GM23248 (cell line): ENCODE results near the gene DPAGT1. TPM values are rescaled to one million over a fixed set of nuclear protein-coding genes. Genes with fewer than 3 reads are reported as not detected.

ENCODE experiments used
- DNase-seq: peaks from one replicate; pipeline ENCODE4 v3.0.0-alpha.2; 2015
- H2AFZ ChIP-seq: fragments of 200-600 bp; sonication (generic); 2 replicates; pipeline ENCODE4 v1.6.1; 2016; ENCODE audit warnings: antibody characterized with exemption
- H3F3A ChIP-seq: fragments of 200-600 bp; sonication (generic); 2 replicates; pipeline ENCODE4 v1.6.1; 2016; ENCODE audit warnings: mild to moderate bottlenecking, antibody characterized with exemption, mixed run types; ENCODE audit not compliant: insufficient read depth
- H3K27ac ChIP-seq: fragments of 200-600 bp; sonication (generic); 2 replicates; pipeline ENCODE4 v1.5.1; 2016; ENCODE audit warnings: mild to moderate bottlenecking
- H3K27me3 ChIP-seq: fragments of 200-600 bp; sonication (generic); replicated peaks from 2 replicates; pipeline ENCODE4 v1.6.1; 2016; ENCODE audit warnings: mild to moderate bottlenecking; ENCODE audit not compliant: insufficient read depth
- H3K36me3 ChIP-seq: fragments of 200-600 bp; sonication (generic); 2 replicates; pipeline ENCODE4 v1.6.1; 2016; ENCODE audit warnings: low read depth, mild to moderate bottlenecking
- H3K4me1 ChIP-seq: fragments of 200-600 bp; sonication (generic); 2 replicates; pipeline ENCODE4 v1.6.1; 2016; ENCODE audit warnings: mild to moderate bottlenecking; ENCODE audit not compliant: insufficient read depth
- H3K4me2 ChIP-seq: fragments of 200-600 bp; sonication (generic); one replicate; pipeline ENCODE4 v1.6.1; 2016; ENCODE audit warnings: mild to moderate bottlenecking; ENCODE audit not compliant: unreplicated experiment
- H3K4me3 ChIP-seq: fragments of 200-600 bp; sonication (generic); 2 replicates; pipeline ENCODE4 v1.5.1; 2016; ENCODE audit warnings: mild to moderate bottlenecking
- H3K79me2 ChIP-seq: fragments of 200-600 bp; sonication (generic); 2 replicates; pipeline ENCODE4 v1.6.1; 2016; ENCODE audit warnings: mild to moderate bottlenecking; ENCODE audit not compliant: insufficient read depth
- H3K9ac ChIP-seq: fragments of 200-600 bp; sonication (generic); 2 replicates; pipeline ENCODE4 v1.6.1; 2016; ENCODE audit warnings: mild to moderate bottlenecking
- H3K9me2 ChIP-seq: fragments of 200-600 bp; sonication (generic); 2 replicates; pipeline ENCODE4 v1.6.1; 2016; ENCODE audit warnings: mixed run types, mild to moderate bottlenecking, moderate library complexity; ENCODE audit not compliant: insufficient read depth
- H3K9me3 ChIP-seq: fragments of 200-600 bp; sonication (generic); one replicate; pipeline ENCODE4 v1.6.1; 2017; ENCODE audit warnings: low read depth
- H4K20me1 ChIP-seq: fragments of 200-600 bp; sonication (generic); 2 replicates; pipeline ENCODE4 v1.6.0; 2016; ENCODE audit not compliant: insufficient read depth
- EZH2 ChIP-seq: fragments of 200-600 bp; sonication (generic); IDR thresholded peaks from 2 replicates; pipeline ENCODE4 v1.6.1; 2018; ENCODE audit warnings: antibody characterized with exemption, mild to moderate bottlenecking; ENCODE audit not compliant: insufficient read depth, poor library complexity, severe bottlenecking
- EZH2phosphoT487 ChIP-seq: fragments of 200-600 bp; sonication (generic); IDR thresholded peaks from 2 replicates; pipeline ENCODE4 v1.6.1; 2018; ENCODE audit warnings: antibody characterized with exemption, moderate library complexity, mild to moderate bottlenecking, low read depth; ENCODE audit not compliant: insufficient read depth
- WGBS, 2 experiments: methylation state at CpG; one replicate each; pipeline ENCODE4 v1.1.6; 2015 to 2017; ENCODE audit warnings: low lambda C conversion rate in 2 of 2, low coverage in 1 of 2; ENCODE audit errors: missing lambda C conversion rate in 2 of 2; 5-methylcytosine and 5-hydroxymethylcytosine counted together
- in situ Hi-C: fragments of 300-500 bp; cut with MboI; formaldehyde crosslinking; loops from 2 replicates; pipeline ENCODE4 v1.15.0; 2020
- polyA plus RNA-seq: library from polyadenylated mRNA; unstranded; fragments of >200 nt; fragmentation: Nextera tagmentation; extraction: Ambion mirVana; gene quantifications from 2 replicates; pipeline ENCODE4 v1.2.1, GENCODE V29; 2016
- total RNA-seq: library from RNA; depleted of rRNA; stranded (reverse); fragments of >200 nt; shearing (Covaris generic); gene quantifications from 2 replicates; pipeline ENCODE4 v1.2.3, GENCODE V29; 2014; rRNA removed

The DPAGT1 gene
- total and polyA plus RNA-seq, 2 experiments from 2014 or later, result 30.0 to 73.6 TPM

- Histone ChIP-seq H2AFZ (no peak overlapping the region), H3K27me3 (no peaks in the 10 kb centered on the region), H3K4me3 (no peak overlapping the region), H3K27ac (no peak overlapping the region), H3K9ac (no peak overlapping the region), H3K9me3 (no peaks in the 10 kb centered on the region), H3K36me3 (peaks cover 29% of the 10 kb centered on the region), H4K20me1 (no peaks in the 10 kb centered on the region), H3K4me1 (no peaks in the 10 kb centered on the region), H3K79me2 (no peaks in the 10 kb centered on the region), H3K4me2 (no peak overlapping the region), H3K9me2 (no peaks in the 10 kb centered on the region), H3F3A (peaks cover 21% of the 10 kb centered on the region; the same call in 1 of the 2 replicates)
- 95 to 98% methylated on average over 6 of the region's 6 CpGs for WGBS, 2 experiments
- TF ChIP-seq EZH2phosphoT487, result no peak
- TF ChIP-seq EZH2, result no peak
- in situ Hi-C loops, result no loop called here
- no peak for DNase-seq
Measured at GRCh38 chr11:119047205-119047604, 54.4 kb downstream of the DPAGT1 start.

Other genes starting within 250 kb of the DPAGT1 start
- not detected in 2 replicates for gene CXCR5, start 218.0 kb downstream of the DPAGT1 start, total RNA-seq
- not detected in 2 replicates for gene CXCR5, start 218.0 kb downstream of the DPAGT1 start, polyA plus RNA-seq
- 13.9 and 17.6 TPM in 2 replicates for gene BCL9L, start 175.9 kb downstream of the DPAGT1 start, total RNA-seq
- 7.2 TPM in 2 replicates for gene BCL9L, start 175.9 kb downstream of the DPAGT1 start, polyA plus RNA-seq
- not detected in 2 replicates for gene UPK2, start 145.6 kb downstream of the DPAGT1 start, total RNA-seq
- 0.27 and 0.28 TPM in 2 replicates for gene UPK2, start 145.6 kb downstream of the DPAGT1 start, polyA plus RNA-seq
- gene FOXR1, start 130.1 kb downstream of the DPAGT1 start, total RNA-seq, result not detected in 2 replicates
- not detected in 2 replicates for gene FOXR1, start 130.1 kb downstream of the DPAGT1 start, polyA plus RNA-seq
- gene CENATAC, start 103.7 kb downstream of the DPAGT1 start, total RNA-seq, result 15.3 and 19.3 TPM in 2 replicates
- gene CENATAC, start 103.7 kb downstream of the DPAGT1 start, polyA plus RNA-seq, result 10.4 and 13.1 TPM in 2 replicates
- 653 and 1,103 TPM in 2 replicates for gene RPS25, start 83.5 kb downstream of the DPAGT1 start, total RNA-seq
- gene RPS25, start 83.5 kb downstream of the DPAGT1 start, polyA plus RNA-seq, result 1,202 and 1,239 TPM in 2 replicates
- 70.4 and 90.6 TPM in 2 replicates for gene TRAPPC4, start 83.1 kb downstream of the DPAGT1 start, total RNA-seq
- gene TRAPPC4, start 83.1 kb downstream of the DPAGT1 start, polyA plus RNA-seq, result 207 and 210 TPM in 2 replicates
- 11.1 and 13.7 TPM in 2 replicates for gene SLC37A4, start 71.0 kb downstream of the DPAGT1 start, total RNA-seq
- gene SLC37A4, start 71.0 kb downstream of the DPAGT1 start, polyA plus RNA-seq, result 7.8 and 7.9 TPM in 2 replicates
- gene HYOU1, start 44.6 kb downstream of the DPAGT1 start, total RNA-seq, result 85.4 and 97.0 TPM in 2 replicates
- gene HYOU1, start 44.6 kb downstream of the DPAGT1 start, polyA plus RNA-seq, result 56.3 and 58.5 TPM in 2 replicates
- 21.0 and 27.9 TPM in 2 replicates for gene VPS11, start 34.0 kb downstream of the DPAGT1 start, total RNA-seq
- gene VPS11, start 34.0 kb downstream of the DPAGT1 start, polyA plus RNA-seq, result 22.3 and 24.1 TPM in 2 replicates
- gene HMBS, start 17.0 kb downstream of the DPAGT1 start, total RNA-seq, result 5.1 and 8.5 TPM in 2 replicates
- 46.1 and 53.3 TPM in 2 replicates for gene HMBS, start 17.0 kb downstream of the DPAGT1 start, polyA plus RNA-seq
- gene C2CD2L, start 5.5 kb upstream of the DPAGT1 start, total RNA-seq, result 4.1 and 4.7 TPM in 2 replicates
- gene C2CD2L, start 5.5 kb upstream of the DPAGT1 start, polyA plus RNA-seq, result 2.6 and 3.1 TPM in 2 replicates
- 24.9 and 31.8 TPM in 2 replicates for gene HINFP, start 19.7 kb upstream of the DPAGT1 start, total RNA-seq
- gene HINFP, start 19.7 kb upstream of the DPAGT1 start, polyA plus RNA-seq, result 8.3 and 9.1 TPM in 2 replicates
- not detected in 2 replicates for gene ABCG4, start 47.2 kb upstream of the DPAGT1 start, total RNA-seq
- 0.06 and 0.14 TPM in 2 replicates for gene ABCG4, start 47.2 kb upstream of the DPAGT1 start, polyA plus RNA-seq
- 19.7 and 28.0 TPM in 2 replicates for gene NLRX1, start 66.9 kb upstream of the DPAGT1 start, total RNA-seq
- 13.4 and 13.8 TPM in 2 replicates for gene NLRX1, start 66.9 kb upstream of the DPAGT1 start, polyA plus RNA-seq
- gene NHERF4, start 83.6 kb upstream of the DPAGT1 start, total RNA-seq, result not detected in 2 replicates
- gene NHERF4, start 83.6 kb upstream of the DPAGT1 start, polyA plus RNA-seq, result not detected in 2 replicates
- 7.8 and 8.6 TPM in 2 replicates for gene CBL, start 104.5 kb upstream of the DPAGT1 start, total RNA-seq
- 5.0 and 5.8 TPM in 2 replicates for gene CBL, start 104.5 kb upstream of the DPAGT1 start, polyA plus RNA-seq
- 40.4 and 61.3 TPM in 2 replicates for gene MCAM, start 215.3 kb upstream of the DPAGT1 start, total RNA-seq
- 8.6 and 10.5 TPM in 2 replicates for gene MCAM, start 215.3 kb upstream of the DPAGT1 start, polyA plus RNA-seq
- gene RNF26, start 232.7 kb upstream of the DPAGT1 start, total RNA-seq, result 6.4 and 8.0 TPM in 2 replicates
- gene RNF26, start 232.7 kb upstream of the DPAGT1 start, polyA plus RNA-seq, result 49.5 and 53.1 TPM in 2 replicates
- 23.4 and 27.9 TPM in 2 replicates for gene C1QTNF5, start 239.0 kb upstream of the DPAGT1 start, total RNA-seq
- 4.5 and 6.2 TPM in 2 replicates for gene C1QTNF5, start 239.0 kb upstream of the DPAGT1 start, polyA plus RNA-seq
- 0.13 TPM in 1 of 2 replicates, not detected in the other for gene MFRP, start 244.9 kb upstream of the DPAGT1 start, total RNA-seq
- not detected in 2 replicates for gene MFRP, start 244.9 kb upstream of the DPAGT1 start, polyA plus RNA-seq